Measurements from ENCODE around the gene SEC24D.

DNA sequence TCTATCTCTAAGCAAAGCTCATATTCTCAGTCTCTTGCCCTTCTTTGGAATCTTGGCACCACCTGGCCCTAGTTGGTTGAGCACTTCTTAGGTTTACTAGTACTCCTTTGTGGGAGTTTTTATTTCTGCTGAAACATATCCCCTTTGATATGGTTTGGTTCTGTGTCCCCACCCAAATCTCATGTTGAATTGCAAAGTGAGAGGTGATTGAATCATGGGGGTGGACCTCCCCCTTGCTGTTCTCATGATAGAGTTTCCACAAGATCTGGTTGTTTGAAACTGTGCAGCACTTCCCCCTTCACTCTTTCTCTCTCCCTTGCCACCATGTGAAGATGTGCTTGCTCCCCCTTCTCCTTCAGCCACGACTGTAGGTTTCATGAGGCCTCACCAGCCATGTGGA, 30.5 kb upstream of the SEC24D start:
- TF ChIP-seq EP300 (IDR thresholded peaks at IDR 0.05) (no peak), POLR2A (IDR thresholded peaks at IDR 0.05) (no peak), POLR2AphosphoS5 (IDR thresholded peaks at IDR 0.05) (no peak)
- TF ChIP-seq, protein P1, sequence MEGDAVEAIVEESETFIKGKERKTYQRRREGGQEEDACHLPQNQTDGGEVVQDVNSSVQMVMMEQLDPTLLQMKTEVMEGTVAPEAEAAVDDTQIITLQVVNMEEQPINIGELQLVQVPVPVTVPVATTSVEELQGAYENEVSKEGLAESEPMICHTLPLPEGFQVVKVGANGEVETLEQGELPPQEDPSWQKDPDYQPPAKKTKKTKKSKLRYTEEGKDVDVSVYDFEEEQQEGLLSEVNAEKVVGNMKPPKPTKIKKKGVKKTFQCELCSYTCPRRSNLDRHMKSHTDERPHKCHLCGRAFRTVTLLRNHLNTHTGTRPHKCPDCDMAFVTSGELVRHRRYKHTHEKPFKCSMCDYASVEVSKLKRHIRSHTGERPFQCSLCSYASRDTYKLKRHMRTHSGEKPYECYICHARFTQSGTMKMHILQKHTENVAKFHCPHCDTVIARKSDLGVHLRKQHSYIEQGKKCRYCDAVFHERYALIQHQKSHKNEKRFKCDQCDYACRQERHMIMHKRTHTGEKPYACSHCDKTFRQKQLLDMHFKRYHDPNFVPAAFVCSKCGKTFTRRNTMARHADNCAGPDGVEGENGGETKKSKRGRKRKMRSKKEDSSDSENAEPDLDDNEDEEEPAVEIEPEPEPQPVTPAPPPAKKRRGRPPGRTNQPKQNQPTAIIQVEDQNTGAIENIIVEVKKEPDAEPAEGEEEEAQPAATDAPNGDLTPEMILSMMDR (IDR thresholded peaks at IDR 0.05): no peak
